NK-92 (cell line): Measurements from ENCODE around the gene OR8J3.
"Not testable (repeated sequence)": the region's sequence is repeated elsewhere in the genome, so short reads cannot be mapped to it uniquely, and the experiment has no call there.

ENCODE experiments used
- DNase-seq: peaks from one replicate; lab custom pipeline; 2025; ENCODE audit not compliant: unreplicated experiment; lab: John Stamatoyannopoulos, UW

The OR8J3 gene

GRCh38 chr11:56140151-56140661 is at the start of gene OR8J3:
OR8J3 (minus strand) TSS chr11:56140201; CDS start chr11:56137718, 2,483 bp downstream.
- DNase-seq: no peak

- no peak for DNase-seq
Observed at GRCh38 chr11:56188602-56189001, 48.6 kb upstream of the OR8J3 start.

GRCh38 chr11:56183459-56183858 is 43.5 kb upstream of the OR8J3 start:
- DNase-seq: no peak

- no peak for DNase-seq
Observed at GRCh38 chr11:56176318-56176717, 36.3 kb upstream of the OR8J3 start, which contains the start of gene OR5J2. OR5J2 (plus strand) TSS chr11:56176618; CDS start chr11:56176618, 0 bp downstream.

- DNase-seq: no peak
Observed at GRCh38 chr11:56172256-56172830, 32.3 kb upstream of the OR8J3 start.

GRCh38 chr11:56163804-56164203 is 23.8 kb upstream of the OR8J3 start:
- DNase-seq: no peak

GRCh38 chr11:56160217-56160616 is 20.2 kb upstream of the OR8J3 start, which contains the start of gene OR8K5:
OR8K5 (minus strand) TSS chr11:56160317; CDS start chr11:56160317, 0 bp downstream.
- no peak for DNase-seq

GRCh38 chr11:56152333-56152732 is 12.3 kb upstream of the OR8J3 start:
- DNase-seq: no peak

GRCh38 chr11:56151376-56151775 is 11.4 kb upstream of the OR8J3 start:
- no peak for DNase-seq

- not testable (repeated sequence) for DNase-seq
Observed at GRCh38 chr11:56143681-56144080, 3.7 kb upstream of the OR8J3 start.

- DNase-seq: no peak
Observed at GRCh38 chr11:56122073-56122472, 17.9 kb downstream of the OR8J3 start, which contains the start of gene OR8H3. OR8H3 (plus strand) TSS chr11:56122373; CDS start chr11:56122373, 0 bp downstream.

GRCh38 chr11:56103210-56103737 is 36.7 kb downstream of the OR8J3 start, which contains the start of gene OR8H2:
OR8H2 (plus strand) TSS chr11:56103687; CDS start chr11:56105043, 1,356 bp downstream.
- no peak for DNase-seq

GRCh38 chr11:56093008-56093407 is 47.0 kb downstream of the OR8J3 start, which contains the start of gene OR8I2:
OR8I2 (plus strand) TSS chr11:56093308; CDS start chr11:56093308, 0 bp downstream.
- no peak for DNase-seq

- DNase-seq: no peak
Observed at GRCh38 chr11:56089697-56090096, 50.3 kb downstream of the OR8J3 start.
